AG04449 (cell line): Measurements from ENCODE around the gene PRR15.

Source experiments
- CTCF ChIA-PET: fragments of 350-600 bp; formaldehyde crosslinking; extraction: SDS; loops from one replicate; lab custom pipeline; 2021; ENCODE audit warnings: antibody characterized with exemption; lab: Yijun Ruan, JAX
- POLR2A ChIA-PET: fragments of 400-600, 350-600 bp; formaldehyde crosslinking; extraction: SDS; loops from one replicate; lab custom pipeline; 2020; ENCODE audit warnings: antibody characterized with exemption, inconsistent platforms; lab: Yijun Ruan, JAX
- DNase-seq: peaks from one replicate; pipeline ENCODE4 v3.0.0-alpha.2; 2010; ENCODE audit warnings: low read depth, low spot score
- H3K4me3 ChIP-seq: 2 replicates; pipeline ENCODE4 v1.5.1; 2011; ENCODE audit warnings: low read depth, mild to moderate bottlenecking, control low read depth, low read length
- CTCF ChIP-seq: IDR thresholded peaks from one replicate; pipeline ENCODE4 v1.5.1; 2011; ENCODE audit warnings: mild to moderate bottlenecking, moderate library complexity, low read length, control low read depth, inconsistent platforms; ENCODE audit not compliant: insufficient read depth; ENCODE audit errors: missing control alignments

The PRR15 gene

GRCh38 chr7:29596593-29597178 lies 33.1 kb downstream of the PRR15 start:
- no peak for DNase-seq
- TF ChIP-seq CTCF: no peak
- no peak overlapping the region for H3K4me3 ChIP-seq
- ChIA-PET CTCF (interaction anchor here (1.1 kb wide), 1 partner anchor 9 kb away, joined by 4 read pairs; no protein-coding TSS in a partner anchor), POLR2A (no interaction called here)

GRCh38 chr7:29597266-29597665 lies 33.6 kb downstream of the PRR15 start:
- POLR2A ChIA-PET: no interaction called here
- no peak overlapping the region for H3K4me3 ChIP-seq
- CTCF ChIA-PET: interaction anchor here (1.1 to 1.4 kb wide), 2 partner anchors 8 to 10 kb away, joined by 4 to 7 read pairs; no protein-coding TSS in a partner anchor
- no peak for DNase-seq
- no peak for TF ChIP-seq CTCF

GRCh38 chr7:29598137-29598536 lies 34.5 kb downstream of the PRR15 start:
- DNase-seq: no peak
- no peak overlapping the region for H3K4me3 ChIP-seq
- ChIA-PET CTCF (interaction anchor here (1.2 to 1.4 kb wide), 2 partner anchors 9 to 641 kb away, joined by 3 to 7 read pairs; no protein-coding TSS in a partner anchor), POLR2A (no interaction called here)
- TF ChIP-seq CTCF: no peak

- no peak for DNase-seq
- ChIA-PET POLR2A (no interaction called here), CTCF (interaction anchor here (0.9 to 1.4 kb wide), 3 partner anchors 9 to 642 kb away, joined by 3 to 7 read pairs (median 4); no protein-coding TSS in a partner anchor)
- TF ChIP-seq CTCF: no peak
- H3K4me3 ChIP-seq: no peak overlapping the region
Measured at GRCh38 chr7:29598613-29599012, 35.0 kb downstream of the PRR15 start.

GRCh38 chr7:29599026-29599425 lies 35.4 kb downstream of the PRR15 start:
- no peak for DNase-seq
- H3K4me3 ChIP-seq: no peak overlapping the region
- POLR2A ChIA-PET: no interaction called here
- TF ChIP-seq CTCF: no peak
- CTCF ChIA-PET: interaction anchor here (0.9 to 1.2 kb wide), 2 partner anchors 12 to 642 kb away, joined by 3 to 4 read pairs; no protein-coding TSS in a partner anchor

- POLR2A ChIA-PET: no interaction called here
- CTCF ChIA-PET: no interaction called here
- H3K4me3 ChIP-seq: no peak overlapping the region
- no peak for TF ChIP-seq CTCF
- DNase-seq: no peak
Measured at GRCh38 chr7:29600661-29601060, 37.0 kb downstream of the PRR15 start.
